Measurements from ENCODE around the gene TMEM178B. TPM values are rescaled to one million over a fixed set of nuclear protein-coding genes. Genes with fewer than 3 reads are reported as not detected.
"Not testable (repeated sequence)": the region's sequence is repeated elsewhere in the genome, so short reads cannot be mapped to it uniquely, and the experiment has no call there.

Gene TMEM178B
- total RNA-seq, 2 experiments from 2014 or later = 0.05 TPM

- no peaks in the 10 kb centered on the region for H3K9me3 Mint-ChIP-seq
- no peaks in the 10 kb centered on the region for H3K4me1 Mint-ChIP-seq (ENCODE audit: low read depth)
- H3K27me3 Mint-ChIP-seq (ENCODE audit: low read depth) = peaks cover 9% of the 10 kb centered on the region
- H3K4me3 Mint-ChIP-seq = no peak overlapping the region
- CTCF ChIA-PET = no interaction called here
- no peak overlapping the region for H3K27ac Mint-ChIP-seq
- no peak for DNase-seq
- intact Hi-C loops (cut with micrococcal nuclease) = no loop called here
- no peaks in the 10 kb centered on the region for H3K36me3 Mint-ChIP-seq (ENCODE audit: low read depth)
These were observed 315.4 kb downstream of the TMEM178B start for GRCh38 chr7:141389140-141389796.

GRCh38 chr7:141390339-141390738 lies 316.5 kb downstream of the TMEM178B start:
- CTCF ChIA-PET = no interaction called here

GRCh38 chr7:141393056-141393455 lies 319.2 kb downstream of the TMEM178B start:
- H3K4me3 Mint-ChIP-seq = no peak overlapping the region
- intact Hi-C loops (cut with micrococcal nuclease) = no loop called here
- H3K9me3 Mint-ChIP-seq = no peaks in the 10 kb centered on the region
- no peak overlapping the region for H3K27ac Mint-ChIP-seq
- no peak for DNase-seq
- peaks cover 18% of the 10 kb centered on the region for H3K27me3 Mint-ChIP-seq (ENCODE audit: low read depth)
- no peaks in the 10 kb centered on the region for H3K36me3 Mint-ChIP-seq (ENCODE audit: low read depth)
- CTCF ChIA-PET = no interaction called here
- H3K4me1 Mint-ChIP-seq (ENCODE audit: low read depth) = no peaks in the 10 kb centered on the region

More at GRCh38 chr7:141390339-141390738, 316.5 kb downstream of the TMEM178B start:
- DNase-seq = no peak
- H3K36me3 Mint-ChIP-seq (ENCODE audit: low read depth) = no peaks in the 10 kb centered on the region
- no peaks in the 10 kb centered on the region for H3K9me3 Mint-ChIP-seq
- no peak overlapping the region for H3K4me3 Mint-ChIP-seq
- H3K27ac Mint-ChIP-seq = no peak overlapping the region
- intact Hi-C loops (cut with micrococcal nuclease) = no loop called here
- H3K27me3 Mint-ChIP-seq (ENCODE audit: low read depth) = peaks cover 12% of the 10 kb centered on the region
- H3K4me1 Mint-ChIP-seq (ENCODE audit: low read depth) = no peaks in the 10 kb centered on the region

GRCh38 chr7:141397236-141398163 lies 323.6 kb downstream of the TMEM178B start:
- peaks cover 21% of the 10 kb centered on the region for H3K27me3 Mint-ChIP-seq (ENCODE audit: low read depth)
- no peak for DNase-seq
- H3K4me1 Mint-ChIP-seq (ENCODE audit: low read depth) = no peaks in the 10 kb centered on the region
- H3K9me3 Mint-ChIP-seq = no peaks in the 10 kb centered on the region
- intact Hi-C loops (cut with micrococcal nuclease) = no loop called here
- H3K36me3 Mint-ChIP-seq (ENCODE audit: low read depth) = no peaks in the 10 kb centered on the region
- H3K4me3 Mint-ChIP-seq = no peak overlapping the region
- CTCF ChIA-PET = no interaction called here
- no peak overlapping the region for H3K27ac Mint-ChIP-seq

GRCh38 chr7:141400356-141400755 lies 326.5 kb downstream of the TMEM178B start:
- no peak for DNase-seq
- H3K4me1 Mint-ChIP-seq (ENCODE audit: low read depth) = no peaks in the 10 kb centered on the region
- H3K27me3 Mint-ChIP-seq (ENCODE audit: low read depth) = peaks cover 19% of the 10 kb centered on the region
- no peak overlapping the region for H3K4me3 Mint-ChIP-seq
- no peak overlapping the region for H3K27ac Mint-ChIP-seq
- intact Hi-C loops (cut with micrococcal nuclease) = no loop called here
- CTCF ChIA-PET = no interaction called here
- H3K36me3 Mint-ChIP-seq (ENCODE audit: low read depth) = no peaks in the 10 kb centered on the region
- H3K9me3 Mint-ChIP-seq = no peaks in the 10 kb centered on the region

GRCh38 chr7:141402277-141402996 lies 328.6 kb downstream of the TMEM178B start:
- H3K36me3 Mint-ChIP-seq (ENCODE audit: low read depth) = no peaks in the 10 kb centered on the region

GRCh38 chr7:141403846-141404245 lies 330.0 kb downstream of the TMEM178B start:
- H3K27me3 Mint-ChIP-seq (ENCODE audit: low read depth) = peaks cover 11% of the 10 kb centered on the region
- H3K4me3 Mint-ChIP-seq; H3K9me3 Mint-ChIP-seq; H3K27ac Mint-ChIP-seq; H3K4me1 Mint-ChIP-seq (ENCODE audit: low read depth); intact Hi-C loops (cut with micrococcal nuclease); CTCF ChIA-PET; DNase-seq; H3K36me3 Mint-ChIP-seq (ENCODE audit: low read depth): not testable (repeated sequence)

More at GRCh38 chr7:141402277-141402996, 328.6 kb downstream of the TMEM178B start:
- CTCF ChIA-PET = no interaction called here
- Mint-ChIP-seq H3K4me1 (ENCODE audit: low read depth) (no peaks in the 10 kb centered on the region), H3K4me3 (no peak overlapping the region), H3K9me3 (no peaks in the 10 kb centered on the region), H3K27me3 (ENCODE audit: low read depth) (peaks cover 7% of the 10 kb centered on the region), H3K27ac (no peak overlapping the region)
- no peak for DNase-seq
- intact Hi-C loops (cut with micrococcal nuclease) = no loop called here

- H3K27ac Mint-ChIP-seq = no peak overlapping the region
- no peaks in the 10 kb centered on the region for H3K9me3 Mint-ChIP-seq
- CTCF ChIA-PET = no interaction called here
- no peak for DNase-seq
- no peak overlapping the region for H3K4me3 Mint-ChIP-seq
- H3K4me1 Mint-ChIP-seq (ENCODE audit: low read depth) = no peaks in the 10 kb centered on the region
- intact Hi-C loops (cut with micrococcal nuclease) = no loop called here
- peaks cover 8% of the 10 kb centered on the region for H3K27me3 Mint-ChIP-seq (ENCODE audit: low read depth)
- H3K36me3 Mint-ChIP-seq (ENCODE audit: low read depth) = no peaks in the 10 kb centered on the region
These were observed 332.5 kb downstream of the TMEM178B start for GRCh38 chr7:141406347-141406746.

- no peak overlapping the region for H3K4me3 Mint-ChIP-seq
- no peaks in the 10 kb centered on the region for H3K36me3 Mint-ChIP-seq (ENCODE audit: low read depth)
- DNase-seq = no peak
- no peak overlapping the region for H3K27ac Mint-ChIP-seq
- H3K27me3 Mint-ChIP-seq (ENCODE audit: low read depth) = peaks cover 5% of the 10 kb centered on the region
- CTCF ChIA-PET = no interaction called here
- H3K4me1 Mint-ChIP-seq (ENCODE audit: low read depth) = no peaks in the 10 kb centered on the region
- H3K9me3 Mint-ChIP-seq = no peaks in the 10 kb centered on the region
- intact Hi-C loops (cut with micrococcal nuclease) = no loop called here
These were observed 334.0 kb downstream of the TMEM178B start for GRCh38 chr7:141407893-141408292.

GRCh38 chr7:141408440-141408839 lies 334.6 kb downstream of the TMEM178B start:
- Mint-ChIP-seq H3K27me3 (ENCODE audit: low read depth) (peaks cover 6% of the 10 kb centered on the region), H3K4me3 (no peak overlapping the region), H3K9me3 (no peaks in the 10 kb centered on the region), H3K27ac (no peak overlapping the region), H3K36me3 (ENCODE audit: low read depth) (no peaks in the 10 kb centered on the region), H3K4me1 (ENCODE audit: low read depth) (no peaks in the 10 kb centered on the region)
- intact Hi-C loops (cut with micrococcal nuclease) = no loop called here
- DNase-seq = no peak
- CTCF ChIA-PET = no interaction called here

- no peak for DNase-seq
- Mint-ChIP-seq H3K4me3 (no peak overlapping the region), H3K36me3 (ENCODE audit: low read depth) (no peaks in the 10 kb centered on the region), H3K27me3 (ENCODE audit: low read depth) (peaks cover 6% of the 10 kb centered on the region), H3K27ac (no peak overlapping the region), H3K9me3 (no peaks in the 10 kb centered on the region), H3K4me1 (ENCODE audit: low read depth) (no peaks in the 10 kb centered on the region)
- CTCF ChIA-PET = interaction anchor here (0.6 kb wide), 1 partner anchor 8 kb away, joined by 3 read pairs; no protein-coding TSS in a partner anchor
- intact Hi-C loops (cut with micrococcal nuclease) = no loop called here
These were observed 335.4 kb downstream of the TMEM178B start for GRCh38 chr7:141409219-141409618.

- Mint-ChIP-seq H3K27me3 (ENCODE audit: low read depth) (peaks cover 6% of the 10 kb centered on the region), H3K4me1 (ENCODE audit: low read depth) (no peaks in the 10 kb centered on the region), H3K4me3 (no peak overlapping the region), H3K9me3 (no peaks in the 10 kb centered on the region), H3K27ac (no peak overlapping the region), H3K36me3 (ENCODE audit: low read depth) (no peaks in the 10 kb centered on the region)
- CTCF ChIA-PET = interaction anchor here (0.6 kb wide), 1 partner anchor 9 kb away, joined by 3 read pairs; no protein-coding TSS in a partner anchor
- intact Hi-C loops (cut with micrococcal nuclease) = no loop called here
- no peak for DNase-seq
These were observed 336.0 kb downstream of the TMEM178B start for GRCh38 chr7:141409801-141410329.

Measured in activated naive CD4-positive, alpha-beta T cell treated with anti-CD3 and anti-CD28 coated beads for 36 hours (primary cell).